ENCODE measurements around the gene JADE1.

DNA sequence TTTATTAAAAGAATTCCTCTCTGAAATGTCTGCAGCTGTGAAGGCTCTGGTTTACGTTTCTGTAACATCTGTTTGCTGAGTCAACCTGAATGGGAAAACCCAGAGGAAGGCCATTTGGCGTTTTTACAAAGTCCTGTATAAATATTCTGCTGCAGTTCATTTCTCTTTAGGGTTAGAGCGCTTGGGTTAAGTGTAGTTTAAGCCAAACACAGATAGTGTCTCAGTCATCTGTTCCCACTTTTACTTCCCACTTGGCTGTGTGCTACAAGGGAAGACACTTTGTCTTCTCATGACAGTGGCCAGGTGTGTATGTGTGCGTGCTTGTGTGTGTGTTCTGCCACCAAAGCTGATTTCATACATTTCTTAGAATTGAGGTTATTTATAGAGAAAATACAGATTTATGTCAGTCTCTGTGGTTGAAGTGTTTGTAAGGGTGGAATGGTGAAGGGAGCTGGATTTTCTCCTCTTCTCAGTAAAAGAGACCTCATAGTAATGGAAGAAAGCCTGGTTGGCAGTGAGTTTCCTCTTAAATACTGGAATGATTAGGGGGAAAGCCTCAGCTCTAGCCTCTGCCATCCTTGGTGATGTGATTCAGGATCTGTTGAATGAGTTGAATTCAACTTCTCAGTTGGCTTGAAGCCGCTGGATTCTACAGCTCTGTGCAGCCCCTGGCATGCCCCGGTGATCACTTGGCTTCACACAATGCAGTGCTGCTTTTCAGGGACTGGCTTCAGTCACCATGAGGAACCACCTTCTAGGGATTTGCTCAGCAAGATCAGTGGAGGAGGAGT, 50.6 kb downstream of the JADE1 start:
- TF ChIP-seq KDM2B (CRISPR knock-in tag; IDR thresholded peaks at IDR 0.05): no peak
- no peak for TF ChIP-seq CHD2 (IDR thresholded peaks at IDR 0.05; ENCODE audit: low read depth, low read length)
- TF ChIP-seq, protein P1, sequence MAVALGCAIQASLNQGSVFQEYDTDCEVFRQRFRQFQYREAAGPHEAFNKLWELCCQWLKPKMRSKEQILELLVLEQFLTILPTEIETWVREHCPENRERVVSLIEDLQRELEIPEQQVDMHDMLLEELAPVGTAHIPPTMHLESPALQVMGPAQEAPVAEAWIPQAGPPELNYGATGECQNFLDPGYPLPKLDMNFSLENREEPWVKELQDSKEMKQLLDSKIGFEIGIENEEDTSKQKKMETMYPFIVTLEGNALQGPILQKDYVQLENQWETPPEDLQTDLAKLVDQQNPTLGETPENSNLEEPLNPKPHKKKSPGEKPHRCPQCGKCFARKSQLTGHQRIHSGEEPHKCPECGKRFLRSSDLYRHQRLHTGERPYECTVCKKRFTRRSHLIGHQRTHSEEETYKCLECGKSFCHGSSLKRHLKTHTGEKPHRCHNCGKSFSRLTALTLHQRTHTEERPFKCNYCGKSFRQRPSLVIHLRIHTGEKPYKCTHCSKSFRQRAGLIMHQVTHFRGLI (CRISPR knock-in tag; IDR thresholded peaks at IDR 0.05): no peak
- no peak for TF ChIP-seq JUN (IDR thresholded peaks at IDR 0.05; ENCODE audit: borderline replicate concordance, low read depth, low read length)
- TF ChIP-seq JUN (CRISPR knock-in tag; IDR thresholded peaks at IDR 0.05; ENCODE audit: borderline replicate concordance): no peak
- TF ChIP-seq, protein P2, sequence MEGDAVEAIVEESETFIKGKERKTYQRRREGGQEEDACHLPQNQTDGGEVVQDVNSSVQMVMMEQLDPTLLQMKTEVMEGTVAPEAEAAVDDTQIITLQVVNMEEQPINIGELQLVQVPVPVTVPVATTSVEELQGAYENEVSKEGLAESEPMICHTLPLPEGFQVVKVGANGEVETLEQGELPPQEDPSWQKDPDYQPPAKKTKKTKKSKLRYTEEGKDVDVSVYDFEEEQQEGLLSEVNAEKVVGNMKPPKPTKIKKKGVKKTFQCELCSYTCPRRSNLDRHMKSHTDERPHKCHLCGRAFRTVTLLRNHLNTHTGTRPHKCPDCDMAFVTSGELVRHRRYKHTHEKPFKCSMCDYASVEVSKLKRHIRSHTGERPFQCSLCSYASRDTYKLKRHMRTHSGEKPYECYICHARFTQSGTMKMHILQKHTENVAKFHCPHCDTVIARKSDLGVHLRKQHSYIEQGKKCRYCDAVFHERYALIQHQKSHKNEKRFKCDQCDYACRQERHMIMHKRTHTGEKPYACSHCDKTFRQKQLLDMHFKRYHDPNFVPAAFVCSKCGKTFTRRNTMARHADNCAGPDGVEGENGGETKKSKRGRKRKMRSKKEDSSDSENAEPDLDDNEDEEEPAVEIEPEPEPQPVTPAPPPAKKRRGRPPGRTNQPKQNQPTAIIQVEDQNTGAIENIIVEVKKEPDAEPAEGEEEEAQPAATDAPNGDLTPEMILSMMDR (IDR thresholded peaks at IDR 0.05 in 2 of 3, conservative IDR thresholded peaks at IDR 0.05 in 1 of 3; ENCODE audit: insufficient read depth in 2 of 3, low read depth in 1 of 3, low read length in 3 of 3): no peak
- TF ChIP-seq, protein P3, sequence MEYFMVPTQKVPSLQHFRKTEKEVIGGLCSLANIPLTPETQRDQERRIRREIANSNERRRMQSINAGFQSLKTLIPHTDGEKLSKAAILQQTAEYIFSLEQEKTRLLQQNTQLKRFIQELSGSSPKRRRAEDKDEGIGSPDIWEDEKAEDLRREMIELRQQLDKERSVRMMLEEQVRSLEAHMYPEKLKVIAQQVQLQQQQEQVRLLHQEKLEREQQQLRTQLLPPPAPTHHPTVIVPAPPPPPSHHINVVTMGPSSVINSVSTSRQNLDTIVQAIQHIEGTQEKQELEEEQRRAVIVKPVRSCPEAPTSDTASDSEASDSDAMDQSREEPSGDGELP (CRISPR knock-in tag; IDR thresholded peaks at IDR 0.05; ENCODE audit: borderline replicate concordance): no peak
- no peak for TF ChIP-seq TCF7L2 (IDR thresholded peaks at IDR 0.05; ENCODE audit: low read depth, low read length)
- TF ChIP-seq EZH2 (IDR thresholded peaks at IDR 0.05; ENCODE audit: borderline replicate concordance, low read depth, low read length): no peak
- no peak for TF ChIP-seq SAP30 (IDR thresholded peaks at IDR 0.05; ENCODE audit: borderline replicate concordance, insufficient read depth, low read depth, low read length, poor library complexity, severe bottlenecking)
- no peak for TF ChIP-seq ZNF232 (CRISPR knock-in tag; IDR thresholded peaks at IDR 0.05)
- TF ChIP-seq, protein P4, sequence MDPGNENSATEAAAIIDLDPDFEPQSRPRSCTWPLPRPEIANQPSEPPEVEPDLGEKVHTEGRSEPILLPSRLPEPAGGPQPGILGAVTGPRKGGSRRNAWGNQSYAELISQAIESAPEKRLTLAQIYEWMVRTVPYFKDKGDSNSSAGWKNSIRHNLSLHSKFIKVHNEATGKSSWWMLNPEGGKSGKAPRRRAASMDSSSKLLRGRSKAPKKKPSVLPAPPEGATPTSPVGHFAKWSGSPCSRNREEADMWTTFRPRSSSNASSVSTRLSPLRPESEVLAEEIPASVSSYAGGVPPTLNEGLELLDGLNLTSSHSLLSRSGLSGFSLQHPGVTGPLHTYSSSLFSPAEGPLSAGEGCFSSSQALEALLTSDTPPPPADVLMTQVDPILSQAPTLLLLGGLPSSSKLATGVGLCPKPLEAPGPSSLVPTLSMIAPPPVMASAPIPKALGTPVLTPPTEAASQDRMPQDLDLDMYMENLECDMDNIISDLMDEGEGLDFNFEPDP (CRISPR knock-in tag; IDR thresholded peaks at IDR 0.05): no peak
- TF ChIP-seq BHLHE40 (IDR thresholded peaks at IDR 0.05; ENCODE audit: low read length): no peak

Data from K562 (cell line).